GM21576 (cell line): ENCODE measurements around the gene GDF15.
A peak's percentile ranks its signal among the peaks of the same experiment; 100 is the strongest.

Experiments
- ATAC-seq: cut with Tn5 transposase; IDR thresholded peaks from one replicate; pipeline ENCODE4 v1.9.1; 2021; ENCODE audit warnings: mild to moderate bottlenecking, moderate library complexity; ENCODE audit not compliant: unreplicated experiment

The GDF15 gene

GRCh38 chr19:18417250-18418028 is 31.5 kb downstream of the GDF15 start:
- no peak for ATAC-seq

GRCh38 chr19:18418029-18418482 is 32.1 kb downstream of the GDF15 start:
- ATAC-seq: no peak

GRCh38 chr19:18418483-18419194 is 32.7 kb downstream of the GDF15 start:
- no peak for ATAC-seq

GRCh38 chr19:18419195-18419698 is 33.3 kb downstream of the GDF15 start, which contains the start of gene SSBP4:
Gene SSBP4, plus strand, starts transcription at chr19:18419398. Its CDS starts 251 bp downstream, at chr19:18419649.
- ATAC-seq: peak; percentile 24

GRCh38 chr19:18419699-18420460 is 33.9 kb downstream of the GDF15 start:
- no peak for ATAC-seq

DNA sequence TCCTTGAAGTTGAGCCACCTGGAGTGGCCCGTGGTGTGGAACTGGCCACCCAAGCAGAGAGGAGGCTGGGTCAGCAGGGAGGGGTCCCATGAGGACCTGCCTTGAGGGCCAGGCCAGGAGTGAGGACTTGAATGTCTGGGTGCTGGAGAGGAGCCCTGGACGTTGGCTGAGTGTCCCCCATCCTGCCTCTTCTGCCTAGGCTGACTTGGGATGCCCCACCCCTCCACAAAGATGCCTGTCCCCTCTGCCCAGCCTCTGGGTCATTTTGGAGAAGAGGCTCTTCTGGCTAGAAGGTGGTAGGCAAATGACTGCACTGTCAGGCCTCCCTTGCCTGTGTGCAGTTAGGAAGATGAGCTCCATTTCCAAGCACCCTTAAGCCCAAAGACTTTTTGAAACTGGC is 35.0 kb downstream of the GDF15 start:
- no peak for ATAC-seq

- no peak for ATAC-seq
Measured at GRCh38 chr19:18421371-18421959, 35.5 kb downstream of the GDF15 start.

DNA sequence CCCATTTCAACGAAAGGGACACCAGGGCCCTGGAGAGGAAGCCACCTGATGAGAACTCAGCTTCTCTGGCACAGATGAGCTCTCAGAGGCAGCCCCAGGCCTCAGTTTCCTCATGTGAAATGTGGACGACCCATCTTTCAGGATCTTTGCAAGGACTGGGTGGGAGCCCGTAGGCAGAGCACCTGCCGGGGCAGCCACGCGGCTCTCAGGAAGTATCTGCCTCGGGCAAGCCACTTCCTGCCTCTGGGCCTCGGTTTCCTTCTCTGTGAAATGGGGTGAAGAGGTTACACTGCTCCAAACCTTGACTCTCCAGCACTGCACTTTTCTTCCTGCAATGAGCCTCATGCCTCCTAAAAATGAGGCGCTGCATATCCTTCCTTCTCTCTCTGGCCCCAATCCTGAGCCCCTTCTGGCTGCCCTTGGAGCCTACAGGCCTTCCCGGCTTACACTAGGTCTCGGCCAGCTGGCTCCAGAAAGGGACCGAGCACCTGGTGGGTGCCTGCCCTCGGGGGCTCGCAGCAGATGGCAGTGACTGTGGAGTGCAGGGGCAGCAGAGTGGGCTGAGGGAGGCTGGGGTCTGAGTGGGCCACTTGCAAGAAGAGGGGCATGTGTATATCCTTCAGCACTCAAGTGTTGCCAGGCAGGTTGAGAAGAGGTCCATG is 36.7 kb downstream of the GDF15 start:
- ATAC-seq: no peak

GRCh38 chr19:18423258-18424020 is 37.5 kb downstream of the GDF15 start:
- ATAC-seq: no peak

DNA sequence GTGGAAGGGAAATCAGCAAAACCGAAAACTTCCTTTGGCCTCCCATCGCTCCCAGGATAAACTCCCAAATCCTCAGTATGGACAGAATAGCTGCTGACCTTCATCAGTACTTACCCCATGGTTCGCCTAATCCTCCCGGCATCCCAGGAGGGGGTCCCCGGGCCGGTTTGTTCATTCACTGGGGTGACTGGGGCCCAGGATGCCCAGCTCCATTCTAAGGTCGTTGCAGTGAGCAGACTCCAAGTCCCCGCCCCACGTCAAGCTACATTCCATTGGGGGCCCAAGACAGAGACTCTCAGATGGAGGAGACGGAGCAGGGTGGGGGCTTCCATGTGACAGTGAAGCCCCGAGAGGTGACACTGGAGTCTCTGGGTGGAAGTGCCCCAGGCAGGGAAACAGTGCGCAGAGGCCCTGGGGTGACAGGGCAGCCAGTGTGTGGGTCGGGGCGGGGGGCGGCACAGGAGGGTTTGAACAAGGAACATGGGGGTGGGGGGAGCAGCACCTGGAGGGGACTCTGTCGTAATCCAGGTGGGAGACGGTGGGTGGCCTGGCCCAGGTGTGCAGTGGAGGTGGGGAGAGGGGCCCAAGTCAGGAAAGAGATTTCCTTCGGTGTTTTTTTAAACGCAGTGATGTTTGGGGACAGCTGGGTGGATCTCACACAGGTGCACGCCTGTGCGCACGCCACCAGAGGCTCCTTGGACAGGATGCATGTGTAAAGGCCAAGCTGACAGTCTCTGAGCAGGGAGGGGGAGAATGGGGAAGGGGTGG is 38.3 kb downstream of the GDF15 start:
- ATAC-seq: no peak

GRCh38 chr19:18424890-18425514 is 39.0 kb downstream of the GDF15 start:
- no peak for ATAC-seq

DNA sequence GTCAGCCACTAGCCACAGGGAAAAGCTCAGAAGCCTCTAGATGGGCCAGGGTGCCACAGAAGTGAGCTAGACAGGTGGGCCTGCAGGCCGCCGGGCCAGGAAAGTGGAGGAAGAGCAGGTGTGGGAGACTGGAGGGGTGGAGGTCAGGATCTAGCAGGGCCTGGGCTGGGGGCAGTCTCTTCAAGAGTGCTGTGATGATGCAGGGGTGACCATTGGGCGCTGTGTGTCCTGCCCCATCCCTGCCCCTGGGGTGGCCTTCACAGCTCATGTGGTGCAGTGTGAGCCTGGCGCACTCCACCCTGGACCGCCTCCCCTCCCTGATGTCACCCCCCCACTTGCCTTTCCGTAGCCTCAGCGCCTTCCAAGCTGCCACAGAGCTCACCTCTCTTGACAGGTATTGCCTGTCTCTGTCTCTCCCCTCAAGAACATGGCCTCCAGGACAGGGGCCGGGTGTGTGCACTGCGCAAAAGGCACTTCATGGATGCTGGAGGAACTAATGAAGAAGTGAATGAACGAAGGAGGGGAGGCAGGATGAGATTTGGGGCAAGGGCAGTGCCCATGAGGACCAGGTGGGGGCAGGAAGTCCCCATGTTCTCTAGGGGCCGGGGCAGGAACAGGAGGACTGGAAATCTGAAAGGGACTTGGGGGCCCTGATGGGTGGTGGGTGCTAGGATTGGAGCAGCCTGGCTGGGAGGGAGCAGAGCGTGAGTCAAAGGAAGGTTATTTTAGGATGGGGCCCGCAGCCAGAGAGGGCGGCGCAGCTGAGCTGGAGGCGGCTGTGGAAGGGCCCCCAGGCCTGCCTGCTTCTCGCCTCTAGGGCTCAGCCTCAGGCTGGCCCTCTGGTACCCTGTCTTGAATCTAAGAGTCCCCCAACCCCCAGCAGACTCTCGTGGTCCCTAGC is 39.8 kb downstream of the GDF15 start:
- ATAC-seq: no peak

GRCh38 chr19:18426416-18426767 is 40.4 kb downstream of the GDF15 start:
- ATAC-seq: no peak

DNA sequence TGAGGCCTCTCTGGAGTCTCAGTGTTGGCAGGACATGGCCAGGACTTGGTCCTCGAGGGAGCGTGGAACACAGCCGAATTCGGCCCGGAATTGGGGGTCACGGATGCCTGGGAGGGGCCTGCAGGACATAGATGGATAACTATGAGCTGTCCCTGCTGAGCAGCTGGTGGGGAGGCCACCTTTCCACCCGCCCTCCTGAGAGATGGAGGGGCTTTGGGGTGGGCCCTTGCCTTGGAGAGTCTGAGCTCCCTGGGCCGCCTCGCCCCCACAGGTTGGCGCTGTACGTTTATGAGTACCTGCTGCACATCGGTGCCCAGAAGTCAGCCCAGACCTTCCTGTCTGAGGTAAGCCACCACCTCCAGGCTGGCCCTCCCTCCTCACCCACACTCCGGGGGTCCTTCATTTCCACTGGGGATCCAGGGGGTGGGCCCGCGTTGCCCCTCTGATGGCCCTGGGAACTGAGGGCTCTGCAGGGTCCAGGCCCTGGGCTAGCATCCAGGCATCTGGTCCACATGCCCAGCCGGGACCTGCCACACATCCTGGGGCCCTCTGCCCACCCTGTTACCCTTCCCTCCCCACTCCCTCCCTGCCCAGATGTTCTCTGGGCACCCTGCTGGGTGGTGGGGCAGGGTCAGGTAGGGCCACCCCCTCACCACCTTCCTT is 41.3 kb downstream of the GDF15 start:
- ATAC-seq: no peak

GRCh38 chr19:18427743-18428113 is 41.8 kb downstream of the GDF15 start:
- no peak for ATAC-seq

GRCh38 chr19:18428173-18428786 is 42.3 kb downstream of the GDF15 start:
- ATAC-seq: no peak
